Upper lobe of left lung (tissue), 4 donors: ENCODE data around the gene LHFPL2.

Experiments
- POLR2A ChIP-seq, 4 donors: fragments of 450-650 bp; IDR thresholded peaks; one replicate each; pipeline ENCODE4 v1.5.1; 2016 to 2017; ENCODE audit warnings: antibody characterized with exemption in 4 of 4, mild to moderate bottlenecking in 2 of 4
- TF ChIP-seq, protein P1 (sequence below), 6 experiments: fragments of 450-650 bp in 4 of 6; fragments of 200-600 bp in 2 of 6; sonication (generic) in 2 of 6; IDR thresholded peaks; one replicate each; pipeline ENCODE4 v1.5.1; 2016 to 2019; ENCODE audit warnings: antibody characterized with exemption in 6 of 6

DNA sequence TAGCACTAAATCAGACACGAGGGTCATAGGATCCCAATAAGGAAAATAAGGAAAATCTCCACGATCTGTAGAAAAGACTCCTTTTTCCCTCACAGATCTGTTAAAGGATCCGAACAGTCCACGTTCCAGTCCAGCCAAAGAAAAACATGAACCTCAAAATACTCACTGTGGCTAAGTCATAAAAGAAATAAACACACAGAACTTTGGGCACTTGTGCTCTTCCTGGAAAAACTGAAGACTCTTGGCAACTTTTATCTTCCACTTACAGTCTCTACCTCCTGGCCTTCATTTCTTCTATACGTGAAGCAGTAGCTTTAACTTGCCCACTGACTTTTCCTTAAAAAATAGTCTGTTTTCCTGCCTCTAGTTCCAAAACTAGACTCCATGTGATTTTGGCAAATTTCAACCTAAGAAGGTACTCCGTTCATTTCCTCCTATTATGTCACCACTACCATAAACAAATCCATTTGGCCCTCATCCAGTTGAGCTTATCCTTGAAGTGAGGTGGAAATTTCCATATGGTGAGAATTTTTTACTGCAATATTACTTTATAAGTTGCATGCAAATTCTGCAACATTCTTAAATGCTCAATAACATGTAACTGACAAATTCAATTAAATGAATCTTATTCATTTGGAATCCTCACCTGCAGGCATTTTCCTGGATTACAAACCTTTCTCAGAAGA is 5.3 kb upstream of the LHFPL2 start:
- TF ChIP-seq, protein P1, sequence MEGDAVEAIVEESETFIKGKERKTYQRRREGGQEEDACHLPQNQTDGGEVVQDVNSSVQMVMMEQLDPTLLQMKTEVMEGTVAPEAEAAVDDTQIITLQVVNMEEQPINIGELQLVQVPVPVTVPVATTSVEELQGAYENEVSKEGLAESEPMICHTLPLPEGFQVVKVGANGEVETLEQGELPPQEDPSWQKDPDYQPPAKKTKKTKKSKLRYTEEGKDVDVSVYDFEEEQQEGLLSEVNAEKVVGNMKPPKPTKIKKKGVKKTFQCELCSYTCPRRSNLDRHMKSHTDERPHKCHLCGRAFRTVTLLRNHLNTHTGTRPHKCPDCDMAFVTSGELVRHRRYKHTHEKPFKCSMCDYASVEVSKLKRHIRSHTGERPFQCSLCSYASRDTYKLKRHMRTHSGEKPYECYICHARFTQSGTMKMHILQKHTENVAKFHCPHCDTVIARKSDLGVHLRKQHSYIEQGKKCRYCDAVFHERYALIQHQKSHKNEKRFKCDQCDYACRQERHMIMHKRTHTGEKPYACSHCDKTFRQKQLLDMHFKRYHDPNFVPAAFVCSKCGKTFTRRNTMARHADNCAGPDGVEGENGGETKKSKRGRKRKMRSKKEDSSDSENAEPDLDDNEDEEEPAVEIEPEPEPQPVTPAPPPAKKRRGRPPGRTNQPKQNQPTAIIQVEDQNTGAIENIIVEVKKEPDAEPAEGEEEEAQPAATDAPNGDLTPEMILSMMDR (IDR thresholded peaks at IDR 0.05) = no peak
- TF ChIP-seq POLR2A (IDR thresholded peaks at IDR 0.05) = no peak
